HG02798 (cell line): ENCODE data around the gene LAMA2.

ENCODE experiments used
- ATAC-seq: cut with Tn5 transposase; IDR thresholded peaks from one replicate; pipeline ENCODE4 v1.9.1; 2021; ENCODE audit warnings: mild to moderate bottlenecking; ENCODE audit not compliant: unreplicated experiment, poor library complexity

Gene LAMA2

GRCh38 chr6:129243377-129243776 lies 360.4 kb downstream of the LAMA2 start:
- ATAC-seq = no peak

- no peak for ATAC-seq
These were observed 366.0 kb downstream of the LAMA2 start for GRCh38 chr6:129248946-129249345.

GRCh38 chr6:129251669-129252376 lies 368.9 kb downstream of the LAMA2 start:
- peak; percentile 92 for ATAC-seq

- ATAC-seq = no peak
These were observed 369.6 kb downstream of the LAMA2 start for GRCh38 chr6:129252377-129253071.

GRCh38 chr6:129253242-129253641 lies 370.3 kb downstream of the LAMA2 start:
- ATAC-seq = no peak

- no peak for ATAC-seq
These were observed 370.8 kb downstream of the LAMA2 start for GRCh38 chr6:129253727-129254126.

- no peak for ATAC-seq
These were observed 374.3 kb downstream of the LAMA2 start for GRCh38 chr6:129257196-129257595.

GRCh38 chr6:129262661-129263060 lies 379.7 kb downstream of the LAMA2 start:
- no peak for ATAC-seq

GRCh38 chr6:129263176-129263575 lies 380.2 kb downstream of the LAMA2 start:
- no peak for ATAC-seq

- no peak for ATAC-seq
These were observed 381.6 kb downstream of the LAMA2 start for GRCh38 chr6:129264480-129265045.

GRCh38 chr6:129267028-129267427 lies 384.1 kb downstream of the LAMA2 start:
- ATAC-seq = no peak

GRCh38 chr6:129269076-129269475 lies 386.1 kb downstream of the LAMA2 start:
- ATAC-seq = no peak

GRCh38 chr6:129269891-129270290 lies 387.0 kb downstream of the LAMA2 start:
- ATAC-seq = no peak

- no peak for ATAC-seq
These were observed 387.5 kb downstream of the LAMA2 start for GRCh38 chr6:129270450-129270849.

GRCh38 chr6:129273161-129273560 lies 390.2 kb downstream of the LAMA2 start:
- no peak for ATAC-seq

- ATAC-seq = no peak
These were observed 393.5 kb downstream of the LAMA2 start for GRCh38 chr6:129276461-129276860.

GRCh38 chr6:129276986-129277385 lies 394.0 kb downstream of the LAMA2 start:
- ATAC-seq = no peak

- ATAC-seq = no peak
These were observed 396.7 kb downstream of the LAMA2 start for GRCh38 chr6:129279343-129280292.

GRCh38 chr6:129280293-129280644 lies 397.3 kb downstream of the LAMA2 start:
- no peak for ATAC-seq

- ATAC-seq = no peak
These were observed 397.8 kb downstream of the LAMA2 start for GRCh38 chr6:129280749-129281148.
